ENCODE data around the gene RASEF.

GRCh38 chr9:83041771-83042170 lies 21.2 kb downstream of the RASEF start:
- TF ChIP-seq CTCF (IDR thresholded peaks at IDR 0.05) (no peak), EZH2 (IDR thresholded peaks at IDR 0.05; ENCODE audit: borderline replicate concordance, insufficient read depth, low read depth, low read length, poor library complexity, severe bottlenecking) (no peak)
